ENCODE results near the gene DNAJC22.

DNAJC22 gene

GRCh38 chr12:49325606-49326005, 21.1 kb upstream of the DNAJC22 start:
- H3K4me2 ChIP-seq (ENCODE audit: low read length), result no peak overlapping the region
- no peak overlapping the region for H3K9ac ChIP-seq (ENCODE audit: low read length)

GRCh38 chr12:49327368-49327767, 19.3 kb upstream of the DNAJC22 start:
- Histone ChIP-seq H3K79me2 (ENCODE audit: insufficient read depth, low read length) (peaks cover 7% of the 10 kb centered on the region; the same call in 1 of the 2 replicates), H3K9me2 (ENCODE audit: low read depth, low read length) (no peaks in the 10 kb centered on the region), H3K9ac (ENCODE audit: low read length) (no peak overlapping the region), H2AFZ (ENCODE audit: low read length) (no peak overlapping the region), H3K27me3 (ENCODE audit: insufficient read depth, low read length) (no peaks in the 10 kb centered on the region), H3K4me1 (ENCODE audit: insufficient read depth, low read length, severe bottlenecking) (peaks cover 12% of the 10 kb centered on the region), H3K9me3 (ENCODE audit: low read length) (no peaks in the 10 kb centered on the region), H3K27ac (ENCODE audit: low read depth, low read length, poor library complexity, severe bottlenecking) (no peak overlapping the region), H3K36me3 (ENCODE audit: insufficient read depth, low read length) (peaks cover 73% of the 10 kb centered on the region), H3K4me3 (ENCODE audit: low read depth, low read length, poor library complexity, severe bottlenecking) (no peak overlapping the region), H3K4me2 (ENCODE audit: low read length) (no peak overlapping the region), H3F3A (ENCODE audit: insufficient read depth, low read length) (no peaks in the 10 kb centered on the region), H4K20me1 (ENCODE audit: insufficient read depth, low read length) (no peaks in the 10 kb centered on the region)
- TF ChIP-seq EZH2 (IDR thresholded peaks at IDR 0.05; ENCODE audit: borderline replicate concordance, low read length), result no peak

More at GRCh38 chr12:49325606-49326005, 21.1 kb upstream of the DNAJC22 start:
- H3F3A ChIP-seq (ENCODE audit: insufficient read depth, low read length), result no peaks in the 10 kb centered on the region
- no peak overlapping the region for H3K27ac ChIP-seq (ENCODE audit: low read depth, low read length, poor library complexity, severe bottlenecking)
- H3K9me3 ChIP-seq (ENCODE audit: low read length), result no peaks in the 10 kb centered on the region
- TF ChIP-seq CTCF (IDR thresholded peaks at IDR 0.05; ENCODE audit: low read length) (no peak), EZH2 (IDR thresholded peaks at IDR 0.05; ENCODE audit: borderline replicate concordance, low read length) (no peak)
- no peak overlapping the region for H3K4me3 ChIP-seq (ENCODE audit: low read depth, low read length, poor library complexity, severe bottlenecking)
- no peak overlapping the region for H2AFZ ChIP-seq (ENCODE audit: low read length)
- no peaks in the 10 kb centered on the region for H3K9me2 ChIP-seq (ENCODE audit: low read depth, low read length)
- peaks cover 61% of the 10 kb centered on the region for H3K36me3 ChIP-seq (ENCODE audit: insufficient read depth, low read length)
- H3K4me1 ChIP-seq (ENCODE audit: insufficient read depth, low read length, severe bottlenecking), result peaks cover 20% of the 10 kb centered on the region
- no peaks in the 10 kb centered on the region for H4K20me1 ChIP-seq (ENCODE audit: insufficient read depth, low read length)
- H3K27me3 ChIP-seq (ENCODE audit: insufficient read depth, low read length), result no peaks in the 10 kb centered on the region
- peaks cover 7% of the 10 kb centered on the region; the same call in 1 of the 2 replicates for H3K79me2 ChIP-seq (ENCODE audit: insufficient read depth, low read length)

GRCh38 chr12:49327887-49328286, 18.8 kb upstream of the DNAJC22 start:
- Histone ChIP-seq H3K36me3 (ENCODE audit: insufficient read depth, low read length) (peaks cover 77% of the 10 kb centered on the region), H3K9me3 (ENCODE audit: low read length) (no peaks in the 10 kb centered on the region), H2AFZ (ENCODE audit: low read length) (no peak overlapping the region), H3K27ac (ENCODE audit: low read depth, low read length, poor library complexity, severe bottlenecking) (no peak overlapping the region), H3K9ac (ENCODE audit: low read length) (no peak overlapping the region), H3K79me2 (ENCODE audit: insufficient read depth, low read length) (peaks cover 7% of the 10 kb centered on the region; the same call in 1 of the 2 replicates), H3K4me2 (ENCODE audit: low read length) (no peak overlapping the region), H4K20me1 (ENCODE audit: insufficient read depth, low read length) (no peaks in the 10 kb centered on the region), H3K4me3 (ENCODE audit: low read depth, low read length, poor library complexity, severe bottlenecking) (no peak overlapping the region), H3F3A (ENCODE audit: insufficient read depth, low read length) (no peaks in the 10 kb centered on the region), H3K9me2 (ENCODE audit: low read depth, low read length) (no peaks in the 10 kb centered on the region), H3K27me3 (ENCODE audit: insufficient read depth, low read length) (no peaks in the 10 kb centered on the region), H3K4me1 (ENCODE audit: insufficient read depth, low read length, severe bottlenecking) (peaks cover 10% of the 10 kb centered on the region)
- TF ChIP-seq EZH2 (IDR thresholded peaks at IDR 0.05; ENCODE audit: borderline replicate concordance, low read length) (no peak), CTCF (IDR thresholded peaks at IDR 0.05; ENCODE audit: low read length) (no peak)

- Histone ChIP-seq H3K9ac (ENCODE audit: low read length) (no peak overlapping the region), H3K9me3 (ENCODE audit: low read length) (no peaks in the 10 kb centered on the region), H3K4me3 (ENCODE audit: low read depth, low read length, poor library complexity, severe bottlenecking) (no peak overlapping the region), H4K20me1 (ENCODE audit: insufficient read depth, low read length) (no peaks in the 10 kb centered on the region), H3K27me3 (ENCODE audit: insufficient read depth, low read length) (no peaks in the 10 kb centered on the region), H3K36me3 (ENCODE audit: insufficient read depth, low read length) (peaks cover 73% of the 10 kb centered on the region), H2AFZ (ENCODE audit: low read length) (no peak overlapping the region), H3K4me1 (ENCODE audit: insufficient read depth, low read length, severe bottlenecking) (peaks cover 7% of the 10 kb centered on the region), H3K27ac (ENCODE audit: low read depth, low read length, poor library complexity, severe bottlenecking) (no peak overlapping the region), H3K79me2 (ENCODE audit: insufficient read depth, low read length) (peaks cover 2% of the 10 kb centered on the region; the same call in 1 of the 2 replicates), H3F3A (ENCODE audit: insufficient read depth, low read length) (no peaks in the 10 kb centered on the region), H3K4me2 (ENCODE audit: low read length) (no peak overlapping the region), H3K9me2 (ENCODE audit: low read depth, low read length) (no peaks in the 10 kb centered on the region)
- TF ChIP-seq EZH2 (IDR thresholded peaks at IDR 0.05; ENCODE audit: borderline replicate concordance, low read length), result no peak
- no peak for TF ChIP-seq CTCF (IDR thresholded peaks at IDR 0.05; ENCODE audit: low read length)
Measured at GRCh38 chr12:49328816-49329215, 17.9 kb upstream of the DNAJC22 start.

All from OCI-LY1 (cell line).